Measurements from ENCODE around the gene LUM. TPM values are rescaled to one million over a fixed set of nuclear protein-coding genes. Genes with fewer than 3 reads are reported as not detected.
A peak's percentile ranks its signal among the peaks of the same experiment; 100 is the strongest.

The LUM gene
- total and polyA plus RNA-seq, 2 of the 4 experiments (the other 2 are of a cell fraction): 50.0 to 70.5 TPM

DNA sequence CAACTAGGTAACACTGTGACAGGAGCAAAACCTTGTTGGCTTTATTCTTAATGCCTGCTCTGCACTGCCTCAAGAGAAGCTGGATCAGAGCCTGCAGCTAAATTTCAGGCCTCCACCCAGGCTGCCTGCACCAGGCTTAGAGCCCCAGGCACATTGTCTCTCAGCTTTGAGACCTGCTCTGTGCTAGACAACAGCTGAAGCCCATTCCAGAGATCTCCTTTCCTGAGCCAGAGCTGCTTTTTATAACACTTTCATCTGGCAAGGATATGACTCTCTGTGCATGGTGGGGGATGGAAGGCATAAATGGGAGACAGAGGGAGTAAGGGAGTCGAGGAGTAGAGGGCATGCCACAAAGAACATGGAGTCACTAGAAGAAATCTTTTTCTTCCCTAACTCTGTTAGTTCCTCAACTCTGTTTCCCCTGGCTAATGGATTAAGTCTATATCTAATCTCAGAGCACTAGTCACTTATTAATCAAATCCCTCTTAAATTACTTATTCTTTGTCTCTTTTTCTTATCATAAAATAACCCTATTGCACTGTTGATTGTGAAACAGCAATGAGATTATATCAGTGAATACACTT lies 27.1 kb upstream of the LUM start:
- ATAC-seq (ENCODE audit: low read depth): no peak; the same call in 1 of the 2 replicates
- H2BK20ac ChIP-seq (ENCODE audit: low read depth, low read length): peak overlapping the region; percentile 94
- H2AK9ac ChIP-seq (replicated peaks; ENCODE audit: low read depth, low read length, poor library complexity): peak overlapping the region; percentile 59
- H2BK5ac ChIP-seq (ENCODE audit: low read depth, low read length, poor library complexity, severe bottlenecking): peak overlapping the region; percentile 74
- peak overlapping the region; percentile 84; the same call in 1 of the 2 replicates for H3K27ac ChIP-seq (ENCODE audit: insufficient read depth, low read length)
- intact Hi-C loops (cut with micrococcal nuclease) (no loop called here), dilution Hi-C loops (cut with HindIII; ENCODE audit: low sequenced_read_pairs, unreplicated experiment) (no loop called here), in situ Hi-C loops (cut with MboI; ENCODE audit: low sequenced_read_pairs) (no loop called here)
- peak overlapping the region; percentile 96 for H3K23ac ChIP-seq (ENCODE audit: low read depth, low read length)
- peak overlapping the region; percentile 92 for H4K91ac ChIP-seq (ENCODE audit: insufficient read depth, low read depth, low read length)
- H4K8ac ChIP-seq (ENCODE audit: low read depth in 2 of 2, low read length in 2 of 2): peak overlapping the region; percentile 15 to 89; a peak in 3 of 4 replicates
- peak overlapping the region; percentile 96; the same call in 2 of the 3 replicates for H2BK15ac ChIP-seq (ENCODE audit: low read depth, low read length)
- H3K4me2 ChIP-seq (ENCODE audit: low read depth, low read length): no peak overlapping the region; the same call in none of the 2 replicates
- BruUV-seq (replicated peaks): no TSS peak
- no peaks in the 10 kb centered on the region for H4K20me1 ChIP-seq (ENCODE audit: insufficient read depth, low read length)
- H3K4me1 ChIP-seq (ENCODE audit: control insufficient read depth, insufficient read depth, low read length): peaks cover 18% of the 10 kb centered on the region
- H3K9me1 ChIP-seq (ENCODE audit: insufficient read depth, low read length): peaks cover 9% of the 10 kb centered on the region
- H3K56ac ChIP-seq (ENCODE audit: extremely low read depth, insufficient read depth, low read length): peak overlapping the region; percentile 53
- H3K4me3 ChIP-seq (ENCODE audit: insufficient read depth, low read depth, low read length): no peak overlapping the region
- H3K14ac ChIP-seq (replicated peaks; ENCODE audit: low read depth, low read length): peak overlapping the region; percentile 94
- no peak for DNase-seq
- peak overlapping the region; percentile 81 for H3K18ac ChIP-seq (ENCODE audit: low read depth, low read length)
- peak overlapping the region; percentile 54 for H4K5ac ChIP-seq (ENCODE audit: low read depth, low read length)
- peak overlapping the region; percentile 64 for H2AFZ ChIP-seq (replicated peaks; ENCODE audit: low read length, poor library complexity)
- no peaks in the 10 kb centered on the region for H3K36me3 ChIP-seq (ENCODE audit: control insufficient read depth, insufficient read depth, low read length)
- peak overlapping the region; percentile 98 for H2AK5ac ChIP-seq (ENCODE audit: low read depth, low read length)
- peak overlapping the region; percentile 95 for H3K4ac ChIP-seq (ENCODE audit: low read depth, low read length)
- POLR2A ChIA-PET (ENCODE audit: unreplicated experiment): no interaction called here
- no peak for TF ChIP-seq MAZ (IDR thresholded peaks at IDR 0.05; ENCODE audit: borderline replicate concordance, low read depth, low read length)
- no peak for TF ChIP-seq RFX5 (IDR thresholded peaks at IDR 0.05; ENCODE audit: low read depth, low read length)
- no peak for TF ChIP-seq SMC3 (IDR thresholded peaks at IDR 0.05; ENCODE audit: low read depth, low read length)
- TF ChIP-seq CTCF (conservative IDR thresholded peaks at IDR 0.05; ENCODE audit: low read depth, low read length): no peak
- no peak for TF ChIP-seq FOS (IDR thresholded peaks at IDR 0.05; ENCODE audit: low read depth, low read length)
- no peak for TF ChIP-seq ELK1 (IDR thresholded peaks at IDR 0.05; ENCODE audit: borderline replicate concordance, low read depth, low read length)
- no peak for TF ChIP-seq POLR2A (IDR thresholded peaks at IDR 0.05; ENCODE audit: low read depth, low read length)
- TF ChIP-seq CHD1 (IDR thresholded peaks at IDR 0.05; ENCODE audit: low read depth, low read length): no peak
- TF ChIP-seq MAFK (IDR thresholded peaks at IDR 0.05; ENCODE audit: low read depth, low read length): no peak
- no peak for TF ChIP-seq NFE2L2 (IDR thresholded peaks at IDR 0.05; ENCODE audit: low read depth, low read length)
- TF ChIP-seq RAD21 (IDR thresholded peaks at IDR 0.05; ENCODE audit: low read length): no peak
- no peak for TF ChIP-seq BHLHE40 (IDR thresholded peaks at IDR 0.05; ENCODE audit: low read depth, low read length)
- TF ChIP-seq RCOR1 (IDR thresholded peaks at IDR 0.05; ENCODE audit: insufficient replicate concordance, low read length): no peak
- TF ChIP-seq, protein P1, sequence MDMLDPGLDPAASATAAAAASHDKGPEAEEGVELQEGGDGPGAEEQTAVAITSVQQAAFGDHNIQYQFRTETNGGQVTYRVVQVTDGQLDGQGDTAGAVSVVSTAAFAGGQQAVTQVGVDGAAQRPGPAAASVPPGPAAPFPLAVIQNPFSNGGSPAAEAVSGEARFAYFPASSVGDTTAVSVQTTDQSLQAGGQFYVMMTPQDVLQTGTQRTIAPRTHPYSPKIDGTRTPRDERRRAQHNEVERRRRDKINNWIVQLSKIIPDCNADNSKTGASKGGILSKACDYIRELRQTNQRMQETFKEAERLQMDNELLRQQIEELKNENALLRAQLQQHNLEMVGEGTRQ (IDR thresholded peaks at IDR 0.05; ENCODE audit: low read depth, low read length): no peak
- no peak for TF ChIP-seq MXI1 (IDR thresholded peaks at IDR 0.05; ENCODE audit: borderline replicate concordance, low read depth, low read length)
- no peak for TF ChIP-seq CEBPB (IDR thresholded peaks at IDR 0.05; ENCODE audit: low read depth, low read length)
- peak overlapping the region; percentile 96 for H2BK120ac ChIP-seq (ENCODE audit: low read depth, low read length)
- peak overlapping the region; percentile 10; the same call in 1 of the 2 replicates for H3K9ac ChIP-seq (ENCODE audit: low read depth, low read length)
- H3K9me3 ChIP-seq (ENCODE audit: control insufficient read depth, insufficient read depth, low read length): no peaks in the 10 kb centered on the region
- WGBS, 2 experiments (ENCODE audit: extremely low coverage in 2 of 2, insufficient read length in 1 of 2): no CpG with 5 or more reads among the region's 1 CpG
- no peaks in the 10 kb centered on the region for H3K27me3 ChIP-seq (ENCODE audit: control insufficient read depth, insufficient read depth, low read length)
- H3K79me1 ChIP-seq (ENCODE audit: low read depth in 1 of 2, low read length in 2 of 2): peaks cover 0 to 4% of the 10 kb centered on the region in 2 experiments; a peak in 1 of 4 replicates
- CTCF ChIA-PET: no interaction called here
